Skeletal muscle cell (primary cell): ENCODE data around the gene EXOG.

ENCODE experiments used
- DNase-seq: peaks from one replicate; pipeline ENCODE4 v3.0.0-alpha.2; 2010; ENCODE audit warnings: low read depth
- H3K4me3 ChIP-seq: 2 replicates; pipeline ENCODE4 v1.5.1; 2011; ENCODE audit warnings: low read depth, mild to moderate bottlenecking, control low read depth, low read length, moderate library complexity

Gene EXOG

GRCh38 chr3:38497031-38497430 is 891 bp downstream of the EXOG start:
- no peak for DNase-seq
- H3K4me3 ChIP-seq: peak overlapping the region; percentile 89

GRCh38 chr3:38500688-38501417 is 4.7 kb downstream of the EXOG start:
- no peak for DNase-seq
- no peak overlapping the region for H3K4me3 ChIP-seq

GRCh38 chr3:38507120-38507519 is 11.0 kb downstream of the EXOG start:
- no peak overlapping the region for H3K4me3 ChIP-seq
- DNase-seq: no peak

- H3K4me3 ChIP-seq: no peak overlapping the region
- DNase-seq: no peak
Observed at GRCh38 chr3:38509732-38510131, 13.6 kb downstream of the EXOG start.

GRCh38 chr3:38510631-38511030 is 14.5 kb downstream of the EXOG start:
- no peak overlapping the region for H3K4me3 ChIP-seq
- DNase-seq: no peak

GRCh38 chr3:38511546-38511945 is 15.4 kb downstream of the EXOG start:
- H3K4me3 ChIP-seq: no peak overlapping the region
- DNase-seq: no peak

GRCh38 chr3:38515367-38515766 is 19.2 kb downstream of the EXOG start:
- no peak for DNase-seq
- H3K4me3 ChIP-seq: no peak overlapping the region

GRCh38 chr3:38516669-38517068 is 20.5 kb downstream of the EXOG start:
- no peak overlapping the region for H3K4me3 ChIP-seq
- DNase-seq: no peak

- H3K4me3 ChIP-seq: no peak overlapping the region
- no peak for DNase-seq
Observed at GRCh38 chr3:38519000-38519399, 22.9 kb downstream of the EXOG start.

GRCh38 chr3:38519651-38520050 is 23.5 kb downstream of the EXOG start:
- no peak overlapping the region for H3K4me3 ChIP-seq
- DNase-seq: no peak

- DNase-seq: no peak
- H3K4me3 ChIP-seq: no peak overlapping the region
Observed at GRCh38 chr3:38521391-38521987, 25.3 kb downstream of the EXOG start.

GRCh38 chr3:38522002-38522401 is 25.9 kb downstream of the EXOG start:
- H3K4me3 ChIP-seq: no peak overlapping the region
- DNase-seq: no peak

- DNase-seq: no peak
- H3K4me3 ChIP-seq: no peak overlapping the region
Observed at GRCh38 chr3:38524141-38524739, 28.1 kb downstream of the EXOG start.

- H3K4me3 ChIP-seq: no peak overlapping the region
- DNase-seq: no peak
Observed at GRCh38 chr3:38526792-38527191, 30.7 kb downstream of the EXOG start.

GRCh38 chr3:38528457-38528856 is 32.3 kb downstream of the EXOG start:
- no peak for DNase-seq

GRCh38 chr3:38532529-38532928 is 36.4 kb downstream of the EXOG start:
- no peak overlapping the region for H3K4me3 ChIP-seq
- no peak for DNase-seq

More at GRCh38 chr3:38528457-38528856, 32.3 kb downstream of the EXOG start:
- no peak overlapping the region for H3K4me3 ChIP-seq

- DNase-seq: no peak
- no peak overlapping the region for H3K4me3 ChIP-seq
Observed at GRCh38 chr3:38533285-38533976, 37.3 kb downstream of the EXOG start.

GRCh38 chr3:38534180-38534579 is 38.0 kb downstream of the EXOG start:
- H3K4me3 ChIP-seq: no peak overlapping the region
- DNase-seq: no peak

GRCh38 chr3:38534604-38535003 is 38.5 kb downstream of the EXOG start:
- H3K4me3 ChIP-seq: no peak overlapping the region

GRCh38 chr3:38536671-38537070 is 40.5 kb downstream of the EXOG start:
- no peak for DNase-seq
- no peak overlapping the region for H3K4me3 ChIP-seq

More at GRCh38 chr3:38534604-38535003, 38.5 kb downstream of the EXOG start:
- no peak for DNase-seq
